SK-N-SH (cell line): ENCODE data around the gene ZFP36. TPM values are rescaled to one million over a fixed set of nuclear protein-coding genes. Genes with fewer than 3 reads are reported as not detected.
A peak's percentile ranks its signal among the peaks of the same experiment; 100 is the strongest.

ENCODE experiments used
- CTCF ChIA-PET: fragments of 300-600, 350-600 bp; formaldehyde crosslinking; extraction: SDS; loops from one replicate; lab custom pipeline; 2021; lab: Yijun Ruan, JAX
- POLR2A ChIA-PET: fragments of 350-600 bp; sonication (Branson Sonifier 250); formaldehyde crosslinking; extraction: SDS; loops from one replicate; lab custom pipeline; 2020; ENCODE audit warnings: antibody characterized with exemption, inconsistent platforms; lab: Yijun Ruan, JAX
- DNase-seq: peaks from one replicate; pipeline ENCODE4 v3.0.0; 2012
- H2AFZ ChIP-seq: fragments of 200-600 bp; sonication (generic); 2 replicates; pipeline ENCODE4 v1.8.1; 2016; ENCODE audit warnings: antibody characterized with exemption, mild to moderate bottlenecking, low read depth
- H3F3A ChIP-seq: fragments of 200-600 bp; sonication (generic); replicated peaks from 2 replicates; pipeline ENCODE3; 2016; ENCODE audit warnings: antibody characterized with exemption, mild to moderate bottlenecking; ENCODE audit not compliant: insufficient read depth
- H3K27ac ChIP-seq, 2 experiments: fragments of 200-500 bp in 1 of 2; fragments of 200-600 bp in 1 of 2; sonication (Bioruptor generic) in 1 of 2; sonication (generic), shearing (Covaris generic) in 1 of 2; 2 replicates each; pipeline versions ENCODE4 v1.5.1 to v1.6.1; 2014 to 2016; ENCODE audit warnings: low read depth in 2 of 2, inconsistent platforms in 1 of 2, low read length in 1 of 2, mild to moderate bottlenecking in 1 of 2, mixed read lengths in 1 of 2
- H3K27me3 ChIP-seq: fragments of 200-600 bp; sonication (generic), shearing (Covaris generic); 2 replicates; pipeline ENCODE4 v1.6.1; 2016; ENCODE audit warnings: mixed run types; ENCODE audit not compliant: insufficient read depth
- H3K36me3 ChIP-seq, 2 experiments: fragments of 200-500 bp in 1 of 2; fragments of 200-600 bp in 1 of 2; sonication (Bioruptor generic) in 1 of 2; sonication (generic) in 1 of 2; replicated peaks in 1 of 2; 2 replicates each; pipeline versions ENCODE3 to v1.5.1; 2014 to 2016; ENCODE audit warnings: low read length in 1 of 2, mild to moderate bottlenecking in 1 of 2; ENCODE audit not compliant: insufficient read depth in 2 of 2, control insufficient read depth in 1 of 2
- H3K4me1 ChIP-seq, 2 experiments: fragments of 200-500 bp in 1 of 2; fragments of 200-600 bp in 1 of 2; sonication (Bioruptor generic) in 1 of 2; sonication (generic), shearing (Covaris generic) in 1 of 2; 2 replicates each; pipeline versions ENCODE4 v1.5.1 to v1.6.1; 2014 to 2016; ENCODE audit warnings: low read depth in 1 of 2, low read length in 1 of 2, mixed run types in 1 of 2; ENCODE audit not compliant: insufficient read depth in 2 of 2, control insufficient read depth in 1 of 2
- H3K4me2 ChIP-seq: fragments of 200-600 bp; sonication (generic), shearing (Covaris generic); 2 replicates; pipeline ENCODE4 v1.6.1; 2017; ENCODE audit warnings: mixed run types
- H3K4me3 ChIP-seq, 2 experiments: fragments of 200-500 bp in 1 of 2; fragments of 200-600 bp in 1 of 2; sonication (Bioruptor generic) in 1 of 2; sonication (generic), shearing (Covaris generic) in 1 of 2; 2 replicates each; pipeline versions ENCODE4 v1.5.1 to v1.8.1; 2014 to 2016; ENCODE audit warnings: low read depth in 2 of 2, inconsistent platforms in 1 of 2, low read length in 1 of 2, mild to moderate bottlenecking in 1 of 2, mixed read lengths in 1 of 2, moderate library complexity in 1 of 2
- H3K79me2 ChIP-seq: fragments of 200-600 bp; sonication (generic); 2 replicates; pipeline ENCODE4 v1.8.1; 2017; ENCODE audit warnings: mild to moderate bottlenecking; ENCODE audit not compliant: insufficient read depth
- H3K9ac ChIP-seq: fragments of 200-600 bp; sonication (generic); 2 replicates; pipeline ENCODE4 v1.6.1; 2017; ENCODE audit warnings: mixed run types
- H3K9me2 ChIP-seq: fragments of 200-600 bp; sonication (generic); 2 replicates; pipeline ENCODE4 v1.6.1; 2017; ENCODE audit warnings: mixed run types
- H3K9me3 ChIP-seq: fragments of 200-600 bp; sonication (generic); 2 replicates; pipeline ENCODE4 v1.6.1; 2017; ENCODE audit warnings: mixed run types, mild to moderate bottlenecking, moderate library complexity
- H4K20me1 ChIP-seq: fragments of 200-600 bp; sonication (generic); 2 replicates; pipeline ENCODE4 v1.6.1; 2017; ENCODE audit warnings: mild to moderate bottlenecking, mixed run types; ENCODE audit not compliant: insufficient read depth
- ELF1 ChIP-seq: IDR thresholded peaks from 2 replicates; pipeline ENCODE4 v1.4.0; 2012
- GATA2 ChIP-seq: sonication (generic); formaldehyde crosslinking; IDR thresholded peaks from 2 replicates; pipeline ENCODE4 v1.5.0; 2020; ENCODE audit warnings: mild to moderate bottlenecking, missing genetic modification reagents
- JUND ChIP-seq: IDR thresholded peaks from 2 replicates; pipeline ENCODE4 v1.4.0; 2012
- MXI1 ChIP-seq: IDR thresholded peaks from 2 replicates; pipeline ENCODE4 v1.6.1; 2012; ENCODE audit warnings: mild to moderate bottlenecking, low read depth, low read length, improper control_type of control experiment
- NRF1 ChIP-seq: IDR thresholded peaks from 2 replicates; pipeline ENCODE4 v1.6.1; 2012; ENCODE audit warnings: low read depth, mild to moderate bottlenecking, low read length
- POLR2AphosphoS5 ChIP-seq: IDR thresholded peaks from 2 replicates; pipeline ENCODE4 v1.6.1; 2012; ENCODE audit warnings: low read depth, low read length
- RAD21 ChIP-seq: IDR thresholded peaks from 2 replicates; pipeline ENCODE4 v1.6.1; 2012; ENCODE audit warnings: mild to moderate bottlenecking, low read length
- RCOR1 ChIP-seq: fragments of 150-350 bp; IDR thresholded peaks from 2 replicates; pipeline ENCODE4 v1.6.1; 2017; ENCODE audit warnings: antibody characterized with exemption, low read length
- SIN3A ChIP-seq: IDR thresholded peaks from 2 replicates; pipeline ENCODE4 v1.6.1; 2012; ENCODE audit warnings: low read depth, mild to moderate bottlenecking, low read length, moderate library complexity, borderline replicate concordance
- SMC3 ChIP-seq: IDR thresholded peaks from 2 replicates; pipeline ENCODE4 v1.6.1; 2012; ENCODE audit warnings: low read depth, low read length, improper control_type of control experiment
- TAF1 ChIP-seq: IDR thresholded peaks from 2 replicates; pipeline ENCODE4 v1.6.1; 2012; ENCODE audit warnings: low read depth, mild to moderate bottlenecking, low read length, moderate library complexity, borderline replicate concordance
- YY1 ChIP-seq: IDR thresholded peaks from 2 replicates; pipeline ENCODE4 v1.4.0; 2012; ENCODE audit warnings: low read depth, mild to moderate bottlenecking
- WGBS: methylation state at CpG from one replicate; pipeline ENCODE4 v1.1.6; 2017; ENCODE audit warnings: low lambda C conversion rate; 5-methylcytosine and 5-hydroxymethylcytosine counted together
- polyA plus RNA-seq, 3 experiments: library from polyadenylated mRNA; depleted of rRNA; stranded (reverse); fragments of >200 nt; gene quantifications; 2 replicates each; pipeline ENCODE4 v1.2.3, GENCODE V29; 2012
- TF ChIP-seq, protein P1 (sequence below): IDR thresholded peaks from 2 replicates; pipeline ENCODE4 v1.4.0; 2012; ENCODE audit warnings: low read depth, borderline replicate concordance
- TF ChIP-seq, protein P2 (sequence below): fragments of 150-350 bp; IDR thresholded peaks from 2 replicates; pipeline ENCODE4 v1.6.1; 2017; ENCODE audit warnings: antibody characterized with exemption, low read length, low read depth, borderline replicate concordance
- TF ChIP-seq, protein P3 (sequence below): fragments of 200-600 bp; sonication (generic); IDR thresholded peaks from 2 replicates; pipeline ENCODE4 v1.6.1; 2017; ENCODE audit warnings: antibody characterized with exemption, mild to moderate bottlenecking, moderate library complexity
- TF ChIP-seq, protein P4 (sequence below): IDR thresholded peaks from 2 replicates; pipeline ENCODE4 v1.6.1; 2012; ENCODE audit warnings: mild to moderate bottlenecking, low read depth, low read length, moderate library complexity

ZFP36 gene
- polyA plus RNA-seq, 1 of the 3 experiments (the other 2 are of a cell fraction): 49.3 TPM

DNA sequence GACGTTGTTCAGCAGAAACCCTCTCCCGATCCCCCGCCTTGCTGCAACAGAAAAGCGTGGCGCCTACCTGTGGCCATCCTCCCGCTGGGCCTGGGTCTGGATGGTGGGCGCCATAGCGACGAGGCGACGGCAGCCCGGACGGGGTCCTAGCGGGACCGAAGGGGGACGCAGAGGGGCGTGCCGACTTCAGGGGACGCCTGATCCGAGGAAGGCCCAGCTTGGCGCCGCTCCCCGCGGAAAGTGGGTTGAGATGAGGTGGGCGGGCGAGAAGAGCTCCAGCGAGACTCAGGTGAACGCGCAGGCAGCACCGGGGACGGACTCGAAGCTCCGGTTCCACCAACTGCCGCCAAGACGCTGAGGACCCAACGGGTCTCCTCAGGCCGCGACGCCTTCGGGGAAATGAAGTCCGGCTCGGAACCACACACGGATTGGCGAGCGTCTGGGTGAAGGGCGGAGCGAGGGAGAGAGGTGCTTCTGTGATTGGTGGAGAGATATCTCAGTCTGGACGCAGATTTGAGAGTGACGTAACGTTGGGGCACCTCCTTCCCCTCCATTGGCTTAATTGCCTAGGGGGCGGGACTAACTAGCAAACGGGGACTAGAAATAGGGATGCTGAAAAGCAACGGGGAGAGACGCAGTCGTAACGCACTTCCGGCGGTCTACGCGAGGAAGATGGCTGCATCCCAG is 15.8 kb upstream of the ZFP36 start, which contains the start of the genes MED29 and PAF1 (continued):
- TF ChIP-seq MXI1 (peak; percentile 39), TAF1 (peak; percentile 96), SIN3A (no peak), YY1 (peak; percentile 88; the same call in 1 of the 2 replicates), GATA2 (CRISPR knock-in tag) (no peak), RCOR1 (peak; percentile 44; the same call in 1 of the 2 replicates), ELF1 (0 out of 2 replicates have a peak, but pooled peaks have one; percentile 20), SMC3 (no peak; the same call in 1 of the 2 replicates)
- TF ChIP-seq, protein P1, sequence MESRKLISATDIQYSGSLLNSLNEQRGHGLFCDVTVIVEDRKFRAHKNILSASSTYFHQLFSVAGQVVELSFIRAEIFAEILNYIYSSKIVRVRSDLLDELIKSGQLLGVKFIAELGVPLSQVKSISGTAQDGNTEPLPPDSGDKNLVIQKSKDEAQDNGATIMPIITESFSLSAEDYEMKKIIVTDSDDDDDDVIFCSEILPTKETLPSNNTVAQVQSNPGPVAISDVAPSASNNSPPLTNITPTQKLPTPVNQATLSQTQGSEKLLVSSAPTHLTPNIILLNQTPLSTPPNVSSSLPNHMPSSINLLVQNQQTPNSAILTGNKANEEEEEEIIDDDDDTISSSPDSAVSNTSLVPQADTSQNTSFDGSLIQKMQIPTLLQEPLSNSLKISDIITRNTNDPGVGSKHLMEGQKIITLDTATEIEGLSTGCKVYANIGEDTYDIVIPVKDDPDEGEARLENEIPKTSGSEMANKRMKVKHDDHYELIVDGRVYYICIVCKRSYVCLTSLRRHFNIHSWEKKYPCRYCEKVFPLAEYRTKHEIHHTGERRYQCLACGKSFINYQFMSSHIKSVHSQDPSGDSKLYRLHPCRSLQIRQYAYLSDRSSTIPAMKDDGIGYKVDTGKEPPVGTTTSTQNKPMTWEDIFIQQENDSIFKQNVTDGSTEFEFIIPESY: no peak
- TF ChIP-seq, all 33 proteins: peak for 12

DNA sequence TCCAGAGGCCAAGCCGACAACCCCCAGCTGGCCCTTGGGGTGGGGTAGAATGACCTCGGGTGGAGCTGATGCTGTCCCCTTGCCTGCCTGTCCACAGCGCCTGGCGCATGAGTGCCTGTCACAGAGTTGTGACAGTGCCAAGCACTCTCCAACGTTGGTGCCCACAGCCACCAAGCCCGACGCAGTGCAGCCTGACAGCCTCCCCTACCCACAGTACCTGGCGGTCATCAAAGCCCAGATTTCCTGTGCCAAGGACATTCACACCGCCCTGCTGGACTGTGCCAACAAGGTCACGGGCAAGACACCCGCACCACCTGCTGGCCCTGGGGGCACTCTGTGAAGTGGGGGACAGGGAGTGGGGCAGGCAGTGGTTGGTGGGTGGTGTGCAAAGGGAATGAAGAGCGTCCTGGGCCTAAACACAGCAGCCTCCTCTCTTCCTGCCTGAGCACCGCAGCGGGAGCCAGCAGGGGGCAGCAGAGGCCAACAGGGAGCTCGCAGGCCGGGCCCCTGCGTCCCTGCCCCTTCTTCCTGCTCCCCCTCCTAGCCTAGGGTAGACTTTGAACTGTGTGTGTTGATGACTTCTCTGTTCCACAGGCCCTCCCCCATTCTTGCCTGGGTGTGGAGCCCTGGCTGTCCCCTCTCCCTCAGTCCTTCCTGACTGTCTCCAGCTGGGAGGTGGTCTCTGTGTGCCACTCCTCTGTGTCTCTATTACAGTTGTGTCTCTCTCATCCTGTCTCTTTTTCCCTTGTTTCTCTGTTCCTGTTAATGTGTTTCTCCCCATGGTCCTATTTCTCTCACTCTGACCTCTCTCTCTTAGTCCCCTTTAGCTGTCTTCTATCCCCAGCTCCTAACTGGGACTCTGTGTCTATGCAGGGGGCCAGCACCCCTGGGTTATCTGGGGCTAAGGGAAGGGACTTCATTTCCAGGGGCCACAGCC is 9.0 kb upstream of the ZFP36 start:
- TF ChIP-seq TAF1 (no peak), JUND (no peak), RAD21 (peak; percentile 90), POLR2AphosphoS5 (0 out of 2 replicates have a peak, but pooled peaks have one; percentile 22), SMC3 (peak; percentile 98), SIN3A (peak; percentile 54; the same call in 1 of the 2 replicates), NRF1 (peak; percentile 15; the same call in 1 of the 2 replicates)
- TF ChIP-seq, protein P2, sequence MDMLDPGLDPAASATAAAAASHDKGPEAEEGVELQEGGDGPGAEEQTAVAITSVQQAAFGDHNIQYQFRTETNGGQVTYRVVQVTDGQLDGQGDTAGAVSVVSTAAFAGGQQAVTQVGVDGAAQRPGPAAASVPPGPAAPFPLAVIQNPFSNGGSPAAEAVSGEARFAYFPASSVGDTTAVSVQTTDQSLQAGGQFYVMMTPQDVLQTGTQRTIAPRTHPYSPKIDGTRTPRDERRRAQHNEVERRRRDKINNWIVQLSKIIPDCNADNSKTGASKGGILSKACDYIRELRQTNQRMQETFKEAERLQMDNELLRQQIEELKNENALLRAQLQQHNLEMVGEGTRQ: no peak
- TF ChIP-seq, protein P3, sequence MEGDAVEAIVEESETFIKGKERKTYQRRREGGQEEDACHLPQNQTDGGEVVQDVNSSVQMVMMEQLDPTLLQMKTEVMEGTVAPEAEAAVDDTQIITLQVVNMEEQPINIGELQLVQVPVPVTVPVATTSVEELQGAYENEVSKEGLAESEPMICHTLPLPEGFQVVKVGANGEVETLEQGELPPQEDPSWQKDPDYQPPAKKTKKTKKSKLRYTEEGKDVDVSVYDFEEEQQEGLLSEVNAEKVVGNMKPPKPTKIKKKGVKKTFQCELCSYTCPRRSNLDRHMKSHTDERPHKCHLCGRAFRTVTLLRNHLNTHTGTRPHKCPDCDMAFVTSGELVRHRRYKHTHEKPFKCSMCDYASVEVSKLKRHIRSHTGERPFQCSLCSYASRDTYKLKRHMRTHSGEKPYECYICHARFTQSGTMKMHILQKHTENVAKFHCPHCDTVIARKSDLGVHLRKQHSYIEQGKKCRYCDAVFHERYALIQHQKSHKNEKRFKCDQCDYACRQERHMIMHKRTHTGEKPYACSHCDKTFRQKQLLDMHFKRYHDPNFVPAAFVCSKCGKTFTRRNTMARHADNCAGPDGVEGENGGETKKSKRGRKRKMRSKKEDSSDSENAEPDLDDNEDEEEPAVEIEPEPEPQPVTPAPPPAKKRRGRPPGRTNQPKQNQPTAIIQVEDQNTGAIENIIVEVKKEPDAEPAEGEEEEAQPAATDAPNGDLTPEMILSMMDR: peak; percentile 91
- TF ChIP-seq, protein P4, sequence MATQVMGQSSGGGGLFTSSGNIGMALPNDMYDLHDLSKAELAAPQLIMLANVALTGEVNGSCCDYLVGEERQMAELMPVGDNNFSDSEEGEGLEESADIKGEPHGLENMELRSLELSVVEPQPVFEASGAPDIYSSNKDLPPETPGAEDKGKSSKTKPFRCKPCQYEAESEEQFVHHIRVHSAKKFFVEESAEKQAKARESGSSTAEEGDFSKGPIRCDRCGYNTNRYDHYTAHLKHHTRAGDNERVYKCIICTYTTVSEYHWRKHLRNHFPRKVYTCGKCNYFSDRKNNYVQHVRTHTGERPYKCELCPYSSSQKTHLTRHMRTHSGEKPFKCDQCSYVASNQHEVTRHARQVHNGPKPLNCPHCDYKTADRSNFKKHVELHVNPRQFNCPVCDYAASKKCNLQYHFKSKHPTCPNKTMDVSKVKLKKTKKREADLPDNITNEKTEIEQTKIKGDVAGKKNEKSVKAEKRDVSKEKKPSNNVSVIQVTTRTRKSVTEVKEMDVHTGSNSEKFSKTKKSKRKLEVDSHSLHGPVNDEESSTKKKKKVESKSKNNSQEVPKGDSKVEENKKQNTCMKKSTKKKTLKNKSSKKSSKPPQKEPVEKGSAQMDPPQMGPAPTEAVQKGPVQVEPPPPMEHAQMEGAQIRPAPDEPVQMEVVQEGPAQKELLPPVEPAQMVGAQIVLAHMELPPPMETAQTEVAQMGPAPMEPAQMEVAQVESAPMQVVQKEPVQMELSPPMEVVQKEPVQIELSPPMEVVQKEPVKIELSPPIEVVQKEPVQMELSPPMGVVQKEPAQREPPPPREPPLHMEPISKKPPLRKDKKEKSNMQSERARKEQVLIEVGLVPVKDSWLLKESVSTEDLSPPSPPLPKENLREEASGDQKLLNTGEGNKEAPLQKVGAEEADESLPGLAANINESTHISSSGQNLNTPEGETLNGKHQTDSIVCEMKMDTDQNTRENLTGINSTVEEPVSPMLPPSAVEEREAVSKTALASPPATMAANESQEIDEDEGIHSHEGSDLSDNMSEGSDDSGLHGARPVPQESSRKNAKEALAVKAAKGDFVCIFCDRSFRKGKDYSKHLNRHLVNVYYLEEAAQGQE: no peak
- ChIA-PET POLR2A (interaction anchor here (0.7 to 1.3 kb wide), 3 partner anchors 9 to 38 kb away, joined by 3 to 8 read pairs (median 4); partner anchors contain the start of genes RPS16 and ZFP36), CTCF (interaction anchor here (0.5 to 6.5 kb wide), 27 partner anchors 10 to 763 kb away, joined by 3 to 106 read pairs (median 4); partner anchors contain the start of genes EID2B, PLEKHG2, RPS16 and SAMD4B)
- Histone ChIP-seq H3K4me2 (peak overlapping the region; percentile 57), H3K27me3 (no peaks in the 10 kb centered on the region), H3K4me3 (peak overlapping the region in 1 of 2 experiments; percentile 35; a peak in 1 of 4 replicates), H3K27ac (peak overlapping the region in 1 of 2 experiments; percentile 77; a peak in 3 of 4 replicates), H3K9me2 (no peaks in the 10 kb centered on the region), H2AFZ (no peak overlapping the region), H4K20me1 (no peaks in the 10 kb centered on the region), H3F3A (peaks cover 30% of the 10 kb centered on the region), H3K36me3 (peaks cover 3 to 7% of the 10 kb centered on the region in 2 experiments), H3K79me2 (peaks cover 29% of the 10 kb centered on the region), H3K4me1 (peaks cover 12 to 24% of the 10 kb centered on the region in 2 experiments; a peak in 3 of 4 replicates), H3K9ac (peak overlapping the region; percentile 47; the same call in 1 of the 2 replicates), H3K9me3 (no peaks in the 10 kb centered on the region)
- DNase-seq: peak; percentile 92
- WGBS: 32% methylated on average over 15 of the region's 17 CpGs
